Liver (tissue), 9 donors: ENCODE data around the gene CD276. TPM values are rescaled to one million over a fixed set of nuclear protein-coding genes. Genes with fewer than 3 reads are reported as not detected.

ENCODE experiments used
- DNase-seq: peaks from one replicate; pipeline ENCODE4 v3.0.0-alpha.2; 2017; ENCODE audit warnings: low spot score
- H3K27ac ChIP-seq, 2 donors: one replicate each; pipeline ENCODE4 v1.7.0; 2013; ENCODE audit warnings: inconsistent platforms in 2 of 2, low read length in 2 of 2, control low read depth in 1 of 2, low read depth in 1 of 2, mild to moderate bottlenecking in 1 of 2
- H3K27me3 ChIP-seq, 4 donors: one replicate each; pipeline versions ENCODE4 v1.6.1 to v1.7.0; 2013; ENCODE audit warnings: low read length in 3 of 4, inconsistent platforms in 1 of 4, mild to moderate bottlenecking in 1 of 4, moderate library complexity in 1 of 4; ENCODE audit not compliant: control insufficient read depth in 4 of 4, insufficient read depth in 4 of 4
- H3K36me3 ChIP-seq, 4 donors: one replicate each; pipeline versions ENCODE4 v1.6.1 to v1.7.0; 2013; ENCODE audit warnings: low read length in 3 of 4, mild to moderate bottlenecking in 3 of 4, low read depth in 1 of 4, moderate library complexity in 1 of 4; ENCODE audit not compliant: control insufficient read depth in 4 of 4, insufficient read depth in 3 of 4
- H3K4me1 ChIP-seq, 4 donors: one replicate each; pipeline versions ENCODE4 v1.6.1 to v1.7.0; 2013; ENCODE audit warnings: low read length in 3 of 4, mild to moderate bottlenecking in 3 of 4, moderate library complexity in 1 of 4; ENCODE audit not compliant: control insufficient read depth in 4 of 4, insufficient read depth in 4 of 4
- H3K4me3 ChIP-seq, 3 donors: one replicate each; pipeline versions ENCODE4 v1.6.1 to v1.7.0; 2013; ENCODE audit warnings: low read length in 3 of 3, control low read depth in 1 of 3, low read depth in 1 of 3, mild to moderate bottlenecking in 1 of 3
- H3K9ac ChIP-seq, 2 donors: one replicate each; pipeline ENCODE4 v1.7.0; 2013; ENCODE audit warnings: low read length in 2 of 2, mild to moderate bottlenecking in 2 of 2, moderate library complexity in 2 of 2, control low read depth in 1 of 2, low read depth in 1 of 2
- H3K9me3 ChIP-seq, 4 donors: one replicate each; pipeline versions ENCODE4 v1.6.1 to v1.7.0; 2013; ENCODE audit warnings: low read length in 3 of 4; ENCODE audit not compliant: control insufficient read depth in 4 of 4
- ATF3 ChIP-seq: IDR thresholded peaks from 2 replicates; pipeline ENCODE4 v1.6.1; 2016; ENCODE audit warnings: antibody characterized with exemption
- CTCF ChIP-seq: fragments of 150-350 bp; IDR thresholded peaks from 2 replicates; pipeline ENCODE4 v1.5.1; 2017; ENCODE audit warnings: improper control_type of control experiment, low read depth, low read length; ENCODE audit not compliant: missing input control
- EGR1 ChIP-seq, 2 donors: IDR thresholded peaks; 2 replicates each; pipeline ENCODE4 v1.6.1; 2016 to 2018; ENCODE audit warnings: antibody characterized with exemption in 2 of 2, low read depth in 2 of 2
- FOXA1 ChIP-seq: IDR thresholded peaks from 2 replicates; pipeline ENCODE4 v1.6.1; 2016; ENCODE audit warnings: antibody characterized with exemption
- FOXA2 ChIP-seq: IDR thresholded peaks from 2 replicates; pipeline ENCODE4 v1.6.1; 2016; ENCODE audit warnings: antibody characterized with exemption
- GABPA ChIP-seq, 2 donors: IDR thresholded peaks in 1 of 2; conservative IDR thresholded peaks in 1 of 2; 2 replicates each; pipeline ENCODE4 v1.6.1; 2016; ENCODE audit warnings: antibody characterized with exemption in 2 of 2, mild to moderate bottlenecking in 1 of 2, moderate library complexity in 1 of 2
- HNF4A ChIP-seq, 2 donors: conservative IDR thresholded peaks; 2 replicates each; pipeline ENCODE4 v1.6.1; 2016; ENCODE audit warnings: antibody characterized with exemption in 2 of 2, mild to moderate bottlenecking in 2 of 2
- HNF4G ChIP-seq: IDR thresholded peaks from 2 replicates; pipeline ENCODE4 v1.6.1; 2016; ENCODE audit warnings: antibody characterized with exemption
- JUND ChIP-seq, 2 donors: IDR thresholded peaks; 2 replicates each; pipeline ENCODE4 v1.6.1; 2016; ENCODE audit warnings: antibody characterized with exemption in 2 of 2
- NR2F2 ChIP-seq: IDR thresholded peaks from 2 replicates; pipeline ENCODE4 v1.6.1; 2016; ENCODE audit warnings: antibody characterized with exemption
- RAD21 ChIP-seq, 2 donors: IDR thresholded peaks; 2 replicates each; pipeline ENCODE4 v1.6.1; 2016; ENCODE audit warnings: antibody characterized with exemption in 2 of 2, mild to moderate bottlenecking in 2 of 2
- RXRA ChIP-seq, 2 donors: IDR thresholded peaks; 2 replicates each; pipeline ENCODE4 v1.6.1; 2017 to 2018; ENCODE audit warnings: antibody characterized with exemption in 2 of 2, mild to moderate bottlenecking in 1 of 2
- SP1 ChIP-seq: IDR thresholded peaks from 2 replicates; pipeline ENCODE4 v1.6.1; 2018; ENCODE audit warnings: antibody characterized with exemption, mild to moderate bottlenecking
- TAF1 ChIP-seq: conservative IDR thresholded peaks from 2 replicates; pipeline ENCODE4 v1.6.1; 2016; ENCODE audit warnings: antibody characterized with exemption, mild to moderate bottlenecking
- YY1 ChIP-seq: IDR thresholded peaks from 2 replicates; pipeline ENCODE4 v1.6.1; 2016; ENCODE audit warnings: antibody characterized with exemption, mild to moderate bottlenecking
- WGBS: extraction: QIAGEN DNeasy Blood & Tissue Kit; methylation state at CpG from one replicate; pipeline ENCODE4 v1.1.7; 2013; 5-methylcytosine and 5-hydroxymethylcytosine counted together
- polyA plus RNA-seq, 2 donors: library from polyadenylated mRNA; stranded (reverse) in 1 of 2; unstranded in 1 of 2; fragments of 200-250 nt in 1 of 2; fragments of >200 nt in 1 of 2; fragmentation: Nextera tagmentation in 1 of 2; extraction: Ambion mirVana in 1 of 2; gene quantifications; one replicate each; pipeline versions ENCODE4 v1.2.1 to v1.2.3, GENCODE V29; 2013 to 2015
- total RNA-seq, 2 donors: library from RNA; depleted of rRNA; stranded (reverse); fragments of >200 nt; gene quantifications; one replicate each; pipeline ENCODE4 v1.2.3, GENCODE V29; 2014
- TF ChIP-seq, protein P1 (sequence below): IDR thresholded peaks from 2 replicates; pipeline ENCODE4 v1.6.1; 2016; ENCODE audit warnings: antibody characterized with exemption
- TF ChIP-seq, protein P2 (sequence below): IDR thresholded peaks from 2 replicates; pipeline ENCODE4 v1.6.1; 2016; ENCODE audit warnings: antibody characterized with exemption, mild to moderate bottlenecking
- TF ChIP-seq, protein P3 (sequence below): IDR thresholded peaks from 2 replicates; pipeline ENCODE4 v1.6.1; 2016; ENCODE audit warnings: antibody characterized with exemption
- donor health status: healthy.
- donor health status: healthy.
- donor health status: healthy.
- donor health status: healthy.
- donor health status: healthy.

The CD276 gene
- total and polyA plus RNA-seq, 4 donors, result 12.9 to 37.9 (median 25.1) TPM

DNA sequence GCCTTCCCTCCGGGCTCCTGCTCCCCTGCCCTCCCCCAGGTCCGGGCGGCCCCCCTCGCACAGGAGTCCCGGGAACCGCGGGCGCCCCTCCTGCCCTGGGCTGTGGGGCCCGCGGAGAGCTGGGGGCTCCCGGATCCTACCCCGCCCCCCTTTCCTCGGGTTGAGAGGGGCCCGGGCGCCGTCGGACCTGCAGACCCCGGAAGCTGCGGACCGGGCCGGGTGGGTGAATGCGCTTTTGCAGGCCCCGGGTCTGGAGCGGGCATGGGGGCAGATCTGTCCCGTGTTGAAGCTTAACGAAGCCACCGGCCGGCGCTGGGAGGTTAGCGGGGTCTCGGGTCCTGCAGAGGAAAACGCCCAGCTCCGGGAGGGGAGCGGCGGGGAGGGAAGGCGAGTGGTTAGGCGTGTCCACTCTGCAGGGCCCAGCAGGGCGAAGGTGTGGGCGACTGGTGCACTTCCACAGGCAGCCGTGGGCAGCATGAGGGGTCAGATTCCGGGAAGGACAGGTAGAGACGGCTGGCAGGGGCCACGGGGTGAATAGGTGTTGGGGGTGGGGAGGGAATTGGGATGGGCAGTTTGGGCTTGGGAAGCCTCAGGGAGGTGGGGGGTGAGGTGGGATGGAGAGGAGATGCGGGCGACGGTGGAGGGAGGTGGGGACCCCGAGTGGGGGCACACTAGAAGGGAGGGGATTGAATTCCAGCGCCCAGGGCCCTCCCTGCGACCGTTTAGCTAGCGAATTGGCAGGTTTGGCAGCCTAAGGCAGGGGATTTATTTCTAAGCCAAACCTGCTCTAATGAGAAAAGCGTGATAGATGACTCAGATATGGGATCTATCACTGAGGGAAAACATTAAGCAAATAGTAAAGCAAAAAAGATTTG lies 635 bp downstream of the CD276 start (continued):
- TF ChIP-seq FOXA1 (no peak), TAF1 (no peak), RAD21 (IDR thresholded peaks at IDR 0.05) (no peak), CTCF (no peak)

- H3K36me3 ChIP-seq, result peaks cover 0 to 3% (median 0%) of the 10 kb centered on the region in 4 donors
- H3K9me3 ChIP-seq, result no peaks in the 10 kb centered on the region
- peaks cover 8 to 27% (median 19%) of the 10 kb centered on the region in 4 donors for H3K4me1 ChIP-seq
- no peak overlapping the region for H3K9ac ChIP-seq
- no peak overlapping the region for H3K4me3 ChIP-seq
- no peak for DNase-seq
- TF ChIP-seq ATF3 (no peak), YY1 (no peak), SP1 (no peak), CTCF (no peak), FOXA2 (no peak), EGR1 (IDR thresholded peaks at IDR 0.05; ENCODE audit: low read depth in 2 of 2) (no peak), NR2F2 (no peak), HNF4G (no peak), GABPA (IDR thresholded peaks at IDR 0.05 in 1 of 2, conservative IDR thresholded peaks at IDR 0.05 in 1 of 2) (no peak), RXRA (IDR thresholded peaks at IDR 0.05) (no peak), RAD21 (IDR thresholded peaks at IDR 0.05) (no peak), HNF4A (conservative IDR thresholded peaks at IDR 0.05) (no peak), FOXA1 (no peak), TAF1 (no peak), JUND (IDR thresholded peaks at IDR 0.05) (no peak)
- TF ChIP-seq, protein P1, sequence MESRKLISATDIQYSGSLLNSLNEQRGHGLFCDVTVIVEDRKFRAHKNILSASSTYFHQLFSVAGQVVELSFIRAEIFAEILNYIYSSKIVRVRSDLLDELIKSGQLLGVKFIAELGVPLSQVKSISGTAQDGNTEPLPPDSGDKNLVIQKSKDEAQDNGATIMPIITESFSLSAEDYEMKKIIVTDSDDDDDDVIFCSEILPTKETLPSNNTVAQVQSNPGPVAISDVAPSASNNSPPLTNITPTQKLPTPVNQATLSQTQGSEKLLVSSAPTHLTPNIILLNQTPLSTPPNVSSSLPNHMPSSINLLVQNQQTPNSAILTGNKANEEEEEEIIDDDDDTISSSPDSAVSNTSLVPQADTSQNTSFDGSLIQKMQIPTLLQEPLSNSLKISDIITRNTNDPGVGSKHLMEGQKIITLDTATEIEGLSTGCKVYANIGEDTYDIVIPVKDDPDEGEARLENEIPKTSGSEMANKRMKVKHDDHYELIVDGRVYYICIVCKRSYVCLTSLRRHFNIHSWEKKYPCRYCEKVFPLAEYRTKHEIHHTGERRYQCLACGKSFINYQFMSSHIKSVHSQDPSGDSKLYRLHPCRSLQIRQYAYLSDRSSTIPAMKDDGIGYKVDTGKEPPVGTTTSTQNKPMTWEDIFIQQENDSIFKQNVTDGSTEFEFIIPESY, result no peak
- TF ChIP-seq, protein P2, sequence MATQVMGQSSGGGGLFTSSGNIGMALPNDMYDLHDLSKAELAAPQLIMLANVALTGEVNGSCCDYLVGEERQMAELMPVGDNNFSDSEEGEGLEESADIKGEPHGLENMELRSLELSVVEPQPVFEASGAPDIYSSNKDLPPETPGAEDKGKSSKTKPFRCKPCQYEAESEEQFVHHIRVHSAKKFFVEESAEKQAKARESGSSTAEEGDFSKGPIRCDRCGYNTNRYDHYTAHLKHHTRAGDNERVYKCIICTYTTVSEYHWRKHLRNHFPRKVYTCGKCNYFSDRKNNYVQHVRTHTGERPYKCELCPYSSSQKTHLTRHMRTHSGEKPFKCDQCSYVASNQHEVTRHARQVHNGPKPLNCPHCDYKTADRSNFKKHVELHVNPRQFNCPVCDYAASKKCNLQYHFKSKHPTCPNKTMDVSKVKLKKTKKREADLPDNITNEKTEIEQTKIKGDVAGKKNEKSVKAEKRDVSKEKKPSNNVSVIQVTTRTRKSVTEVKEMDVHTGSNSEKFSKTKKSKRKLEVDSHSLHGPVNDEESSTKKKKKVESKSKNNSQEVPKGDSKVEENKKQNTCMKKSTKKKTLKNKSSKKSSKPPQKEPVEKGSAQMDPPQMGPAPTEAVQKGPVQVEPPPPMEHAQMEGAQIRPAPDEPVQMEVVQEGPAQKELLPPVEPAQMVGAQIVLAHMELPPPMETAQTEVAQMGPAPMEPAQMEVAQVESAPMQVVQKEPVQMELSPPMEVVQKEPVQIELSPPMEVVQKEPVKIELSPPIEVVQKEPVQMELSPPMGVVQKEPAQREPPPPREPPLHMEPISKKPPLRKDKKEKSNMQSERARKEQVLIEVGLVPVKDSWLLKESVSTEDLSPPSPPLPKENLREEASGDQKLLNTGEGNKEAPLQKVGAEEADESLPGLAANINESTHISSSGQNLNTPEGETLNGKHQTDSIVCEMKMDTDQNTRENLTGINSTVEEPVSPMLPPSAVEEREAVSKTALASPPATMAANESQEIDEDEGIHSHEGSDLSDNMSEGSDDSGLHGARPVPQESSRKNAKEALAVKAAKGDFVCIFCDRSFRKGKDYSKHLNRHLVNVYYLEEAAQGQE, result no peak
- TF ChIP-seq, protein P3, sequence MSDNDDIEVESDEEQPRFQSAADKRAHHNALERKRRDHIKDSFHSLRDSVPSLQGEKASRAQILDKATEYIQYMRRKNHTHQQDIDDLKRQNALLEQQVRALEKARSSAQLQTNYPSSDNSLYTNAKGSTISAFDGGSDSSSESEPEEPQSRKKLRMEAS, result no peak
- 84% methylated on average over 6 of the region's 6 CpGs for WGBS
- H3K27ac ChIP-seq, result peak overlapping the region in 1 of 2 donors; percentile 24
- no peaks in the 10 kb centered on the region for H3K27me3 ChIP-seq
Measured at GRCh38 chr15:73685981-73686380, 1.8 kb downstream of the CD276 start.
